CD4-positive, alpha-beta T cell treated with Interleukin-21 for 1 hour (primary cell): ENCODE data around the gene ALDH3B1.

Experiments used
- DNase-seq: peaks from one replicate; pipeline ENCODE4 v3.0.0-alpha.2; 2020

ALDH3B1 gene

DNA sequence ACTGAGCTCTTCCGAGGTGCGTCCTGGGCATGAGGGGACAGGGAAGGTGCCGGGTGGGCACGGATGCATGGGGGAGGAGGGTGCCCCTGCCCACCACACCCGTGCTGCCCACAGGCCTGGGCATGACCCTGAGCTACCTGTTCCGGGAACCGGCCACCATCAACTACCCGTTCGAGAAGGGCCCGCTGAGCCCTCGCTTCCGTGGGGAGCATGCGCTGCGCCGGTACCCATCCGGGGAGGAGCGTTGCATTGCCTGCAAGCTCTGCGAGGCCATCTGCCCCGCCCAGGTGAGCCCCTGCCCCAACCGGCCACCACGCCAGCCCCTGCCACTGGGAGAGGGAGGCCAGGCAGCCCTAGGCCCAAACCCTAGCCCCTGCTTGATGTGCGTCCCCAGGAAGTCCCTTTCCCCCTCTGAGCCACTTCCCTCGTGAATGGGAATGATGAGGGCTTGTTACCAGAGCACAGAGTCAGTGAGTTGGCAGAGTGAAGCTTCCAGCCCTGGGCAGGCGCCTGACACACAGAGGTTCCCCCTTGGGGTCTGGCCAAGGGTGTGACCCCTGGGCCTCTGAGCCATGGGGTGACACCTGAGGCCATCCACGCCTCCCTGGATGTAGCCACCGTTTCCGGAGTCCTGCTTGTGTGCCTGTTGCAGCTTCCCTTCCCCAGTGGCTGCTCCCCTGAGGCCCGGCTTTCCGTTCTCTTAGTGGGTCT lies 23.0 kb downstream of the ALDH3B1 start:
- no peak for DNase-seq

DNA sequence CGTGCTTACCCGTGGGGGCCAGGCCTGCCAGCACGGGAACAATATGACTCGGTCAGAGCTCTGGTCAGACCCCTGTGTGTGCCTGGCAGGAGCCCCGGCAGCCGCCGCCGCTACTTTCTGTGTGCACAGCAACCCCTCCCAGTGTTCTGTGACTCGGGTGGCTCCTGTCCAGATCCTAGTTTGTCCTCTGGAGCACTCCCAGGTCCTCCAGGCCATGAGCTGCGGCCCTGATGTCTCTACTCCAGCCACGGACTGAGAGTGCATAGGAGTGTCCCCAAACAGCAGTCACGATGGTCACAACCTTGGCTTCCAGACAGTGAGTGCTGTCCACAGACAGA lies 23.6 kb downstream of the ALDH3B1 start:
- no peak for DNase-seq

DNA sequence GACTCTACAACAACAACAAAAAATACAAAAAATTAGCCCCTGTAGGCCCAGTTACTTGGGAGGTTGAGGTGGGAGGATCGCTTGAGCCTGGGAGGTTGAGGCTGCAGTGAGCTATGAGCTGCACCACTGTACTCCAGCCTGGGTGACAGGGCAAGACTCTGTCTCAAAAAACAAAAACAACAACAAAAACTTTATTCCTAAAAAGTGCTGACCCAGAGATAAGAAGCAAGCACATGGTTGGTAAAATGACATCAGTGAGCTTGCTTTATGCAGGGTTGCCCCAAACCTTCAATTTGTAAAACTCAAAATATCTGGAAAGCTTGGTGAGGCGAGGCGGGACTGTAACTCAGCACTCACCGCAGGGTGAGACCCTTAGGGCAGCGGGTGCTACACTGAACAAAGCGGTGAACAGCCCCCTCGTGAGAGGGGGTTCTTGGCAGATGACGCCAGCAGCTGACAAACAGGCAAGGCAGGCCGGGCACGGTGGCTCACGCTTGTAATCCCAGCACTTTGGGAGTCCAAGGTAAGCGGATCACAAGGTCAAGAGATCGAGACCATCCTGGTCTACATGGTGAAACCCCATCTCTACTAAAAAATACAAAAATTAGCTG lies 25.2 kb downstream of the ALDH3B1 start:
- no peak for DNase-seq

DNA sequence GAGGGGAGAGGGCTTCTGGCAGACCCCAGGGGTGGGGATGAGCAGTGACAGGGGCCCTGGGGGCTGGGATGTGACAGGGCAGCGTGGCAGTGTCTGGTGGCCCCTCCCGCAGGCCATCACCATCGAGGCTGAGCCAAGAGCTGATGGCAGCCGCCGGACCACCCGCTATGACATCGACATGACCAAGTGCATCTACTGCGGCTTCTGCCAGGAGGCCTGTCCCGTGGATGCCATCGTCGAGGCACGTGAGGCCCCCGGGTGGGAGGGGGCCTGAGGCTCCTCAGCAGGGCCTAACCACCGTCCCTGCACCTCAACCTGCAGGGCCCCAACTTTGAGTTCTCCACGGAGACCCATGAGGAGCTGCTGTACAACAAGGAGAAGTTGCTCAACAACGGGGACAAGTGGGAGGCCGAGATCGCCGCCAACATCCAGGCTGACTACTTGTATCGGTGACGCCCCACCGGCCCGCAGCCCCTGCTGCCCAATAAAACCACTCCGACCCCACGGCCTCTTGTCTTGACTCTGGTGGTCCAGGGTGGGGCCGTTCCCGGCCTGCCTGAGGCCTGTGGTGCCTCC lies 26.1 kb downstream of the ALDH3B1 start:
- DNase-seq: no peak

DNA sequence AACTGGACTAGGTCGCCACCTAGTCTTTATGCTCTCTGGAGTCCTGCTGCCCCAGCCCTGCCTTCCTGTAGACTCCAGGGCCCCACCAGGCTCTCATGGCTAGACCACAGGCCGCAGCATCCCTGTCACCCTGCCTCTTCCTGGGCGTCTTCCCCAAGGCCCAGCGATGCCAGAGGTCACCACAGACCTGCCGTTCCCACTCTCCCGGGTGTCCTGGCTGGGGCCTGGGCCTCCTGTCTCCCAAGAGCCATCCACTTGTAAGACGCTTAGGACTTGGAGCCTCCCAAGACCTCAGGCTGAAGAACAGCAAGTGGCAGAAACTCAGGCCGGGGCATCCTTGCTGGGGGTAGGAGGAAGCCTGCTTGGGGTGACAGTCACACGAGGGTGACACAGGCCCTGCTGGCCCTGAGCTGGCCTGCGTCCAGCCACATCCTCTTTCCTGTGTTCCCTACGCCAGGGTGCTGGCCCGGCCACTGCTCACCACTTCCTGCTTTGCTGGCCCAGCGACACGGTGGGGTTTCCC lies 26.7 kb downstream of the ALDH3B1 start:
- DNase-seq: peak; percentile 42

DNA sequence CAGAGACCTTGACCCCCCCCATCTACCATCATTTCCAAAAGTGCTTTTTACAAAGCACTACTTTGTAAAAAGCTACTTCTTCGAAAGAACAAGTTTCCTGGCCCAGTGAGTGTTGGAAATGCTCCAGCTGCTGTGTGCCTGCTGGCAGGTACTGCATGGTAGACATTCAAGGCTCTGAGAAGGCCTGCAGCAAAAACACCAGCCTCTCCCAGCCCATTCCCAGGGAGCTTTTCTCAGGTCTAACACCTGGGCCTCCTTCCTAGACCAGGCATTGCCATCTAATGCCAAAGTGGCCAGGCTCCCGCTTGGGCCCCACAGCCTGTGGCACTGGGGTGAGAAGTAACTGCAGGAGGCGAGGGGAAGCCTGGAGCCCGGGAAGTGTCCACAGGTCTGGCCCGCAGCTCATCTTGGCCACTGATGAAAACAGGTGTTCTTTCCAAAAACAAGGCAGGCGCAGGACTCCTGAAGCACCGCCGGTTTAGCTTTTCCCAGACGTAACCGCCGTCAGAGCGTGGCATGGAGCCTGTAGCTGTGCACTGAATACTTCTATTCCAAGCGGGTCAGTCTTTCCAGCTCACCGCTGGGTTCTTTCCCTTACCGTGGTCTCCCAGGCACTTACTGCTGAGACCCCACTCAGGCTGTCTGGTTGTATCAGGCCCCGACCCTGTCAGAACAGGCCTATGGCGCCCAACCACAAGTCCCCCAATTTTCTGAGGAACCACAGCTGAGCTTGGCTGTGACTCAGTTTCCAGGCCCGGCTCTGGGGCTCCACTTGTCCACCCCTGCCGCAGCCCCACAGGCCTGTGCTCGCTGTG lies 27.5 kb downstream of the ALDH3B1 start:
- DNase-seq: no peak

DNA sequence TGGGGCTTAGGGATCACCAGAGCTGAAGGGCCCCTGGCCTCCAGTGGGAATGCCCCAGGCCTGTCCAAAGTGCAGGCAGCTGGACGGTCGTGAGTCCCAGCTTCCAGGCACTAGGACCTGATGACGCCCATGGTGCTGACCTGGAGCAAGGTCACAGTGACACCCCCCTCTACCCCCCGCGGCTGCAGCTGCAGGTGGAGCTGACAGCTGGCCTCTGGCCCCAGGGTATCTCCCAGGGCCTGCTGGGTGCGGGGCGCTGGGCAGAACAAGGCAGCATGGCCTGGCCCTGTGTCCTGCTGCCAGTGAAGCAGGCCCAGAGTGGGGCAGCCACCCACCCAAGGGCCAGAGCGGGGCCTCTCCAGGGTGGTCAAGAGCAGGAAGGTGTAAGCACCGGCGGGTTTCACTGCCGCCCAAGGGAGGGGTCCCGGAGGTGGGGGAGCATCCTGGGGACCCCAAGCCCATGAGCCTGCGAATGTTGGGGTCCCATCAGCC lies 28.1 kb downstream of the ALDH3B1 start:
- DNase-seq: no peak

DNA sequence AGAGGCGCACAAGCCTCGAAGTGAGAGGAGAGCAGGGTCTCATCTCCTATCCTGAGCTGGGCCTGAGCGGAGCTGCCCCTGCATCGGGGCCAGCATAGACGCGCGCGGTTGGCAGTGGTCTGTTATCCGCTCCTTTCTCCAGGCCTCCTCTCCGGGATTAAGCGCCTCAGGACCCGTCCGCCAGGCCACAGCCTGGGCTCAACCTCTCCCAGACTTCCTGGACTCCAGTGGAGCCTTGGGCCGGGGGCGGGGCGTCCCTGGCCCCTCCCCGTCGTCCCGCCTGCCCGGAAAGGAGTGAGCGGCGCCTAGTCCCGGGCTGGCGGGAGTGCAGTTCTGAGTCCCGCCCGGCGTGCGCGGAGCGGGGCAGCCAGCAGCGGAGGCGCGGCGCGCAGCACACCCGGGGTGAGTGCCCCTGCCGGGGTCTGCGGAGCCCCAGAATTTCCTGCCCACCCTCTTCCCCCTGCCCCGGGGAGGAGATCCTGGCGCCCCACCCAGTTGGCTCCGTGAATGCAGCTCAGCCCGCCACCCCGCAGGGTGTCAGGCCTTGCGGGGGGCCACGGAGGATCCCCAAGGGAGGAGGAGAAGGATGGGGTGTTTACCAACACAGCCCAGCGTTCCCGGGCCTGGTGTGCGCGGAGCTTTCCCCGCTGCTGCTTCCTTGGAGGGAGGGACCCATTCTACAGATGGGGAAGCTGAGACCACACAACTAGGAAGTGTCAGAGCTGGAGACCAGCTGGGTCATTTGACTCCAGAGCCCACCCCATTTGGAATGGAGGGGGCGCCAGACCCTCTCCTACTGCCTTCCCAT lies 28.8 kb downstream of the ALDH3B1 start, which contains the start of gene TCIRG1:
TCIRG1 (plus strand) TSS at position 308 of the 808 bp plus-strand sequence. CDS start 2,247 bp downstream, outside the sequence.
- peak; percentile 59 for DNase-seq

DNA sequence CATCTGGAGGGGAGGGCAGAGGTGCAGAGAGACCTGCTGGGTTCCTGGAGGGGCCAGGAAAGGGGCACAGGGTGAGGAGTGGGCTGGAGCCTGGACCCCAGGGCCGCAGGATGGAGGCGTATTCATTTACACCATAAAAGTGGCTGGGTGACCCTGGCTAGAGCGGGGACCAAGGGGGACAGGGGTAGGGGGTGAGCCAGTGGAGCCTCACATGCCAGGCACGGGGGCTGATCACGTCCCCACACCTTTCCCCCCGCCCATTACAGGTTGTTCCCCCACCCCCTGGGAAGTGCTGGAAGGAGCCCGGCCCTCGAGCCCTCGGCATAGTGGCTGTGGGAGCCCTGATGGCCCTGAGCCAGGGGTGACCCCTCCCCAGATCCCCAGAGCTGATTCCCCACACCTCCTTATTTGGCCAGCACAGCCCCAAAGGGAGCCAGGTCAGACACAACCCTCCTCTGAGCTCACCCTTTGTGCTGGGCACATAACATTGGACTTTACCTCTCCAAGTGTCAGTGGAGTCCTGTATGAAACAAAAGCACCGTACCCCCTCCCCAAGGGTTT lies 29.5 kb downstream of the ALDH3B1 start:
- no peak for DNase-seq

DNA sequence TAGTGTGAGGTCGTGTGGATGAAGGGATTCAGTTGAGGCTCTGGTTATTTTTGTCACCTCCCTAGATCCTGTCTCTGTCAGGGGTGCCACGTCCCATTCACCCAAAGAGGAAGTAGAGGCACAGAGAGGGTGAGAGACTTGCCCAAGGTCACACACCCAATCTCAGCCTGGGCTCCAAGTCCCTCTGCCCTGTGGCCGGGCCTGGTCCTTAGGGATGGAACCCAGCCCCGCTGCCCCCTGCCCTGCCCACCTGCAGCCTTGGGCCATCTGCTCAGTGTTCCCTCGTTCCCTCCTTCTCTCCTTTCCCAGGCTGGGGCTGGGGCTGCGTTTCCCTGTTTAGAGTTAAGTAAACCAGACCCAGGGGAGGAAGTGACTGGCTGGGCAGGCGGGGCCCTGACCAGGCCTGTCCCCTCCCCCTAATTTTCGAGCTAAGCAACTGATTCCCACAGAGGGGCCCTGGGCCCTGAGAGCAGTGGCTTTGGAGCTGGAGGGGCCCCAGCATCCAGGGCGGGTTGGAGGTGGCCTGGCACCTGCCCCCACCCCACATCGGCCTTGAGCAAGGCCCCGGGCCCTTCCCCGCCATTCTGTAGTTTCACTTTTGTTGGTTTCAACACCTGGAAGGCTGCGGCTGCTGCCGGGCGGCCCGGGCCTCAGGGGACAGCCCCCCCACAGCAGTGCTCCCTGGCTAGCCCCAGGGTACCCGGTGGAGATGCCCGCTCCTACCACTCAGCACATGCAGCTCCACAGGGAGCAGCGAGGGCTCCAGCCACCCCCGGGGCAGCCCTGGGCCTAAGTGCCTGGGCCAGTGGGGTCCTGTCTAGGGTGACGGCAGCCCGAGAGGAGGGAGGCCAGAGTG lies 30.2 kb downstream of the ALDH3B1 start:
- peak; percentile 56 for DNase-seq

DNA sequence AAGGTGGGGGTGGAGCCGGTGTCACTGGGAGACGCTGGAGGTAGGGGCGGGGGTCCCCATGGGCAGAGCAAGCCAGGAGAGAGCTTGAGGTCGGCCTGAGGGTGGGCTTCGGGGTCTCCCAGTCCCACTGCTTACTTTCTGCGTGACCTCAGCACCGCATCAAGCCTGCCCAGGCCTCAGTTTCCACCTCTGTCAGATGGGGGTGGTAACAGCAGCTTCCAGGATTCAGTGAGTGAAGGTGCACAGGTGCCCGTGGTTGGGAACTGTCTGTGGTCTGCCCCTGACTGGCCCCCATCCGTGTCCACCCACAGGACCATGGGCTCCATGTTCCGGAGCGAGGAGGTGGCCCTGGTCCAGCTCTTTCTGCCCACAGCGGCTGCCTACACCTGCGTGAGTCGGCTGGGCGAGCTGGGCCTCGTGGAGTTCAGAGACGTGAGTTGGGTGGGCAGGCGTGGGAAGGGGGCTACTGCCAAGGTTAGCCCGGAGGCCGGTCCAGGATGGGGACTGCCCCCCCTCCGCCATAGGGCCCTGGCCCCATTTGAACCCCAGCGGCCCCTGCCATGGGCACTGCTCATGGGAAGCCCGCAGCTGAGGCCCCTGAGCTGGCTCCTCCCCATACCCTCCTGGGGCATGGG lies 30.9 kb downstream of the ALDH3B1 start:
- DNase-seq: no peak

DNA sequence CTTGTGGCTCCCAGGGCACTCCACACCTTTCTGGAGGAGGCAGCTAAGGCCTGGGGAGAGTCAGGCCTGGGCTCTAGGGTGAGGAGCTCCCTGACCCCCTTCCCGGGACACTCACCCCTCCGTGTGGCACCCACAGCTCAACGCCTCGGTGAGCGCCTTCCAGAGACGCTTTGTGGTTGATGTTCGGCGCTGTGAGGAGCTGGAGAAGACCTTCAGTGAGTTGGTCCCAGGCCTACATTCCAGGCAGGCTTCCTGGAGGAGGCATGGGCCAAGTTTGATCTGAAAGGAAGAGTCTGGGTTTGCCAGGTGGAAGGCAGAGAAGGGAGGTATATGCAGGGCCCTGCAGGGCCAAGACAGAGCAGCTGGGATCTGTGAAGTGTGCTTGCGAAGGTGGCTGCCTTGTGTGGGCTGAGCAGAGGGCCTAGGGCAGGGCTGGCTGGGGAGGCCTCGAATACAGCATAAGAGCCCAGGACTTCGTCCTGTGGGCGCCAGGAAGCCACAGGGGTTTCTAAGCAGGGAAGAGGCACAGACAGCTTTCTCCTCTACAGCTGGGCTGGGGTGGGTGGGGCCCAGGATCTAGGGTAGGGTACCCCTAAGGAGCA lies 31.6 kb downstream of the ALDH3B1 start:
- no peak for DNase-seq

DNA sequence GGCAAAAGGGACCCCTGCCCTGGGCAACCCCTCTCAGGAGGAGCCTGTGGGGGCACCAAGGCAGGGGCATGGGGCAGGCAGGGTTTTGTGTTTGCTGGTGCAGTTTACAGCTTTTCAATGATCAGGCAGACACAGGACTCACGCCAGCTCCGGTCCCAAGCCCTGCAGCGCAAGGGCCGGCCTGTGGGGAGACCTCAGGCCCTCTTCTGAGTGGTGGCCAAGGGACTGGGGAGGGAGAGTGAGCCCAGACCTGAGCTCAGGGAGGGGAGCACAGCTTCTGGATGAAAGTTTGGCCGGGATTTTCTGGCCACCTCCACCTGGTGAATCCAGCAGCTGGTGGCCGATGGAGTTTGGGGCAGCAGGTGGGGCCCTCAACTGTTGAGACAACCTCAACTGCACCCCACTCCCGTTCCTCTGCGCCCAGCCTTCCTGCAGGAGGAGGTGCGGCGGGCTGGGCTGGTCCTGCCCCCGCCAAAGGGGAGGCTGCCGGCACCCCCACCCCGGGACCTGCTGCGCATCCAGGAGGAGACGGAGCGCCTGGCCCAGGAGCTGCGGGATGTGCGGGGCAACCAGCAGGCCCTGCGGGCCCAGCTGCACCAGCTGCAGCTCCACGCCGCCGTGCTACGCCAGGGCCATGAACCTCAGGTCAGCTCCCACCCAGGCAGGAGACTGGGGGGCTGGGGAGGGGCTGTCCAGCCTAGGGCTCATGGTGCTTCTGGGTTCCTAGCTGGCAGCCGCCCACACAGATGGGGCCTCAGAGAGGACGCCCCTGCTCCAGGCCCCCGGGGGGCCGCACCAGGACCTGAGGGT lies 32.3 kb downstream of the ALDH3B1 start:
- DNase-seq: no peak

DNA sequence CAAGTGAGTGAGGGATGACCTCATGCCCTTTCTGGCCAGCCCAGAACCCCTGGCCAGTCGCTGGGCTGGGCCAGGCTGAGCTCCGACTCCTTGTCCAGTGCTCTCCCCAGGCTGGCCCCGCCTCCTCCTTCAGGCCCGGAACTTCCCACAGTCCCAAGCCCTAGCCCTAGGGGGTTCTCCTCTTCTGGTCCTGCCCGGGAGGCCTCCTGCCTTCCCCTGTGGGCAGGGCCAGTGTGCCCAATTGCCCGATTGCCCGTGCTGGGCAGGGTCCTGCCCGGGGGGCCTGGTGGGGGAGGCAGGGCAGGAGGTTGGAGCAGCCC lies 32.9 kb downstream of the ALDH3B1 start:
- no peak for DNase-seq

DNA sequence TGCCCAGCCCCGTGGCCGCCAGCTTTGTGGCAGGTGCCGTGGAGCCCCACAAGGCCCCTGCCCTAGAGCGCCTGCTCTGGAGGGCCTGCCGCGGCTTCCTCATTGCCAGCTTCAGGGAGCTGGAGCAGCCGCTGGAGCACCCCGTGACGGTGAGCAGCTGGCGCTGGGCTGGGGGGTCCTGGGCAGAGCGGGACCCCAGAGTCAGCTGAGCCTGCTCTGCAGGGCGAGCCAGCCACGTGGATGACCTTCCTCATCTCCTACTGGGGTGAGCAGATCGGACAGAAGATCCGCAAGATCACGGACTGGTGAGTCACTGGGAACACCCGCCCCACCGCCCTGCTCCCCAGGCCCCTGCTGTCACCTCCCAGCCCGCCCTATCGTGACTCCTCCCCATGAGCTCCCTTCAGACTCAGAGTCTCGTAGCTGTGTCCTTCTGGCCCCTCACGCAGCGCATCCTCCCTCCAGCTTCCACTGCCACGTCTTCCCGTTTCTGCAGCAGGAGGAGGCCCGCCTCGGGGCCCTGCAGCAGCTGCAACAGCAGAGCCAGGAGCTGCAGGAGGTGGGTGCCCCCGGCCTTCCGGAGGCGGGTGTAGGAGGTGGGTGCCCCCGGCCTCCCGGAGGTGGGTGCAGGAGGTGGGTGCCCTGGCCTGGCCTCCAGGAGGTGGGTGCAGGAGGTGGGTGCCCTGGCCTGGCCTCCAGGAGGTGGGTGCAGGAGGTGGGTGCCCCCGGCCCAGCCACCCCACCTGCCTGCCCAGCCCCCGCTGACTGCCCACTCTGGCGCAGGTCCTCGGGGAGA lies 33.4 kb downstream of the ALDH3B1 start:
- no peak for DNase-seq

DNA sequence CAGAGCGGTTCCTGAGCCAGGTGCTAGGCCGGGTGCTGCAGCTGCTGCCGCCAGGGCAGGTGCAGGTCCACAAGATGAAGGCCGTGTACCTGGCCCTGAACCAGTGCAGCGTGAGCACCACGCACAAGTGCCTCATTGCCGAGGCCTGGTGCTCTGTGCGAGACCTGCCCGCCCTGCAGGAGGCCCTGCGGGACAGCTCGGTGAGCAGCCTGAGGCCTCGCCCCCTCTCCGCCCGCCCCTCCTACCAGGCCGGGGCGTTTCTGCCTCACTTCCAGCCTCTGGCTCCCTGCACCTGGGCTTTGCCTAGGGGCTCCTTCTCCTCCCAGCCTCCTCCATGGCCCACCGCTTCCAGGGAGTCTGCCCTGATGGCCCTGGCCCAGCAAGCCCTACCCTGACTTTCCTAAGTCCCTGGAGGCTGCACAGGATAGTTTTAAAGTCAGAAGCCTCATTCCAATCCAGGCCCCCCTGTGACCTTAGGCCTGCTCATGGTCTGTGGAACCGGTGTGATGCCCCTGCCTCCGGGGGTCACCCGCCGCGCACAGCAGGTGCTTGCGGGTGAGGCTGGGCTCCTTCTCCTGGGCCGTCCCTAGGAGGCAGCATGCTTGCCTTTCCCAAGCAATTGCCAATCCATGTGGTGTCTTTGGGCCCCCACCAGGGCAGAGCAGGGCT lies 34.2 kb downstream of the ALDH3B1 start:
- no peak for DNase-seq

DNA sequence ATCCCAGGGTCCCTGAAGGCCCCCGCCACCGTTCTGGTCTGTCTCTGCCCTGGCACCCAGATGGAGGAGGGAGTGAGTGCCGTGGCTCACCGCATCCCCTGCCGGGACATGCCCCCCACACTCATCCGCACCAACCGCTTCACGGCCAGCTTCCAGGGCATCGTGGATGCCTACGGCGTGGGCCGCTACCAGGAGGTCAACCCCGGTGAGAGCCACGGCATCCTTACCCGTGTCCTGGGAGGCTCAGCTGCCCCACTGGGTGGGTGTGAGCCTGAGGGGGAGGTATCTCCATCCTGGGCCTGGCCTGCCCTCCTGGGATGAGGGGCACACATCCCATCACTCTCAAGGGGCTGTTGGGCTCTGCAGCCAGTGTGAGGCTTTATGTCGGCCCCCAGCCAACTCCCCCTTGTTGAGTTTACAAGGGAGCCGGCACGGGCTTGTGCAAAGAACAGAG lies 34.8 kb downstream of the ALDH3B1 start:
- no peak for DNase-seq
